NCI-H82 treated with DMSO at 0.1 percent for 48 hours (cell line): ENCODE results near the gene CD79B.

Experiments used
- DNase-seq: peaks from one replicate; lab custom pipeline; 2025; ENCODE audit not compliant: unreplicated experiment; lab: John Stamatoyannopoulos, UW

The CD79B gene

DNA sequence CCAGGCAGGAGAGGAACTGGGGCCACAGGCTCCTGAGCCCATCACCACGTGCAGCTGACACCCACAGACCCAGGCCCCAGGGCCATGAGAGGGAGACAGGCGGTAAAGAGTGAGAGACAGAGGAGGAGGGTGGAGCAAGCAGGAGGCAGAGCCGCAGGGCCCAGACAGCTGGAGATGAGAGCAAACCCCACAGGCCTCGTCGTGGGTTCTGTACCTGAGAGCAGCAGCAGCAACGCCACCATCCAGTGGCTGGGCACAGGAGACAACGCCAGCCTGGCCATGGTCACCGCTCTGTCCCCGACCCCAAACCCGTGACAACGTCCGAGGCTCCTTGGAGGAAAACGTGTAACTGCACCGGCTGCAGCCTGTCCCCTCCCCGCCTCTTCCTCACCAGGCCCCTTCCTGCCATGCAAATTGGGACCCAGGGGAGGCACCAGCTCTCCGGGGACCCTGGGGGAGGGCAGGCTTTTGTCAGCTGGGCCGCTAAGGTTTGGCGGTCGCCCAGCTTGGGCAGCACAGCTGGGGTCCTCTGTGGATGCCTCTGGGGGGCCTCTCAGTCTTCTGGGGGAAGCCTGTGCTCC, at the start of gene CD79B:
Gene CD79B, minus strand, starts transcription at position 351 of the 581 bp plus-strand sequence. Its CDS starts 70 bp downstream, at position 281.
- no peak for DNase-seq

DNA sequence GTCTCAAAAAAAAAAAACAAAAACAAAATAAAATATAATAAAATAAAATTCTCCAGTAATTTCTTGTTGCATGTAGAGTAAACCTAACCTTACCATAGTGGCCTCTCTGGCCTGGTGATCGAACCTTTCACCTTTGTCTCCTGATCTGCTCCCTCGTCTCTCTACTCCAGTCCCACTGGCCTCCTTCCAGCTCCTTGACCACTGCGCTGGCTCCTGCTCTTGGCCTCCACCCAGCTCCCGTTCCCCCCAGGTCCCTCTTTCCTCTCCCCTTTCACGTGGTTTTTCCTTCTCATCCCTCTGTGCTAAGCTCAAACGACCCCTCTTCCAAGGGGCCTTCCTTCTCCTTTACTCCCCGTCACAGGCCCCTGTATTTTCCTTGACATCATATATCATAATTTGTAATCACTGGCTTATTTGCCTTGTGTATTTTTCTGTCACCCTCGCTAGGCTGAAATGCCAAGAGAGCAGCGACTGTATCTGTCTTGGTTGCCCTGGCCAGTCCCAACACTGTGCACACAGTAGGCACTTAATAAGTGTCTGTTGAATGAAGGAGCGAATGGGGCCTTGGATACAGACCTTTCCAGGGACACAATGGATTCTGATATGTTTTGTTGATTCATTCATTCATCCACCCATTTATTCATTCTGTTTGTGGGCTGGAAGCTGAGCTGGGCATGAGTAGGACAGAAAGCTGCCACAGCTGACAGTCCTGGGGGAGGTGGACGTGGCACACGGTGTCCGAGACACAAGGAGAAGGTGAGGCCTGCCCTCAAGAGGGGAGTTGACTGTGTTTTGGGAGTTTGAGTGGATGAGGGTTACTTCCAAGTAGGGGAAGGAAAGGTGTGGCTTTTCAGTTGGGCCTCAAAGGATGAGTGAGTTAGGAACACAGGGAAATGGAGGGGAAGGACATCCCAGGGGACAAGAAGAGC, 46.4 kb upstream of the CD79B start:
- DNase-seq = no peak

DNA sequence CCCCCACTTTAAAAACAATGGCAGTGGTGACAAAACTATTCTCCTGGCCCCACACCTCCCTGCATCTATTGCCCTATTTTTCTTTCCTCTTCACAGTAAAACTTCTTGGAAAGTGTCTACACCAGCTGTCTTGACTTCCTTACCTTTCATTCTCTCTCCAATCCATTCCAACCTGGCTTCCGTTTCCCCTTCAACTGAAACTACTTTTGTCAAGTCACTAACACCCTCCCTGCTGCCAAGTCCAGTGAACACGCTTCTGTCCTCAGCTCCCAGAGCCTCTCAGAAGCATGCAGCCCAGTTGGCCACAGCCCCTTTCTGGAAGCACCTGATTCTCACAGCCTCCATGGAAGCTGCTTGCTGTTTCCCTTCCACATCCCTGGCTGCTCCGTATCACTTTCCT, 44.6 kb upstream of the CD79B start:
- no peak for DNase-seq

DNA sequence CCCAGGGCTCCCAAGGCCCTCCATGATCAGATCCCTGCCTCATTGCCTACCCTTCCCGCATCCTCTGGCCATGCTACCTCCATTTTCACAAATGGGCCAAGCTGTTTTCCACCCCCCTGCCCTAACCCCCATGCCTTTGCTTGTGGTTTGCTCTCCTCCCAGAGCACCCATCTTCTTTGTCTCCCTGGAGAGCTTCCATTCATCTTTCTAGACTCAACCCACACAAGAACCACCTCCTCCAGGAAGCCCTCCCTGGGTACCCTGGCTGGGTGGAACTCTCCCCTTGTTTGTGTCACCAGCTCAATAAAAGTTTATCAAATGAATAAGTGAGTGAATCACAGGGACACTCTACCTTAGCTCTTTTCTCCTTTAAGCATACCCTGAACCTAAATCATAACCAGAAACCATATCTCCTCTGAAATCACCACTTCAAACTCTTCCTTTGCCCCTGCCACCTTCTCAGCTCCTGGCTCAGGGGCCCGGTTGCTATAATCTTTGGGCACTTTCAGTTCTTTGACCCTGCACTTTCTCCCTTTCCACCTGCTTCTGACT, 43.5 kb upstream of the CD79B start:
- DNase-seq = no peak

DNA sequence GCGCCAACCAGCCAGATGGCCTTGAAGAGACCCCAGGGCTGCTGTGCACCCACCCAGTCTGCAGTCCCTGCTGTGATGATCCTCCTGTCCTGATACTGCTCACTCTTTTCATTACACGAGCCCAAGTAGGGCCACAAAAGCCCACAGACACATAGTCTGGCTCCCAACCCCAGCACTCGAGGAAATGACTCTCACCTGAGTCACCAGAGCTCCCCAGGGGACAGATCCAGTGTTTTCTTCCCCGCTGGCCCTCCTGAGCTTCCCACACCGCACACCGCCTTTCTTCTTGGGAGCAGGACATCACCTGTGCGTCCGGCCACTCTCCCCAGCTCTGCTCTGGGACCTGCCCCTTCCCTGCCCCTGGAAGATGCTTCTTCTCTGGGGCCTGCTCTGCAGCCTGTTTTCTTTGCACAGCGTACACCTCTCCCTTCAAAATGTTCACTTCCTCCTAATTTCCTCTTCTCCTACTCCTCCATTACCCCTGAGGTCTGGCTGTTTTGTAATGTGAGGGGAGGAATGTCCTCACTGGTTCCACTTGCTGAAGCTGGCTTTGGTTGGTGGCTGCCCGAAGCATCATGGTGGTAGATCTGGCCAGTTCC, 42.6 kb upstream of the CD79B start:
- no peak for DNase-seq

DNA sequence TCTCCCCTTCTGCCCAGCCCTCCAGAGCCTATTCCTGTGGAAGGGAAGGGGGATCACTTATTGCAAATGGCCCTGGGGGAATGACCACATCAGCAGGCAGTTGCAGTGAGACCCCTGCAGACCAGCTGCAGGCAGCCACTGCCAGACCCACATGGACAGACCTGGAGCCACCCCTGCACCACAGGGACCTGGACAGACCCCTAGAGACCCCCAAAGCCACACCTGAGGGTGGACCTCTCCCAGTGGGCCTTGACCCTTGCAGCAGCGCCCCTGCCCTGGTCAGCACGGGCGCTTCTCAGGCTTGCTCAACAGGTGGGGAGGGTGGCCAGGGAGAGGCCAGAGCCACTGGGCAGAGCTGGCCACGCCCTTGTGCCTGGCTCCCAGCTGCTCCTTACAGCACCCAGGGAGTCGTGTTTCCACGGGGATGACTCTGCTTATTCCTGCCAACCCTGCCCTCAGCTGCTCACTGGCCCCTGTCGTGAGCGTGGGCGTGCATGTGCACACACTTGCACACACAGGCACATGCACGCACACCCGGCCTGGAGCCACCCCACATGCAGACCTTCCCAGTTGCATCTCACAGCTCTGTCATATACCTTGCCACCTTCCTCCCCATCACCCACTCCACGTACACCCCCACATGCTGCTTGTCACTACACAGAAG, 41.9 kb upstream of the CD79B start:
- DNase-seq = no peak

DNA sequence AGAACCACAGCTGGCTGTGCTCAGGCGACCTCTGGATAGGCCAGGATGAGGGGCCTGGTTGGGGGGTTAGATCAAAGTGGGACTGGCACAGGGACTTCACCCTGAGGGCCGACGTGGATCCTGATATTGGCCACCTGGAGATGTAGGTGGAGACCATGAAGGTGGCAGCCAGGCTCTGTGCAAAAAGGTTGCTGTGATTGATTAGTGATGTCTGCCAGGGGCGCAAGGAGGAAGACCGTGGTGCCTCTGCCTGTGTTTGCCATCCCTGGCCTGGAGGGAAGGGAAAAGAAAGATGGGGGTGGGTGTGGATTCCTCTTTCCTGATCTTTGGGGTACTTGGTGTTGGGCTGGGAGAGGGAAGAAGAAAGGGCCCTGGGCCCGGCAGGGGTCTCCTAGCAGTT, 41.1 kb upstream of the CD79B start:
- DNase-seq = no peak

DNA sequence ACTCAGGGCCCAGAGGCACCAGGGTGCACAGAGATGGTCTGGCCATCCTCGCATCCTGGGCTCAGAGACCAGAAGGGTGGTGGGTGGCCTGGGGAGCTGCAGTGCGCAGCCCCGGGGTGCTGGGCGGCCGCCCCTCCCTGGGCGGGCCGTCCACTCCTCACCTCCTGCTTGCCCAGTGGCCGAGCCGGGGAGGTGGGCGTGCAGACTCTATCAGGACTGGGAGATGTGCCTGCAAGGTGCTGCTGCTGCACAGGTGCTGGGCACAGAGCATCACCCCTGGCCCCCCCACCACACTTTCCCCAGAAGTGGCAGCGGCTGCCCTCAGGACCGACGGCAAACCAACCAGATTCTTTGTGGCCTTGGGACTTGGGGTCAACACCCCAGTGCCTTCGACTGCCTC, 40.7 kb upstream of the CD79B start, which contains the start of gene SCN4A:
Gene SCN4A, minus strand, starts transcription at position 123 of the 400 bp plus-strand sequence. Its CDS starts 77 bp downstream, at position 46.
- DNase-seq = no peak

DNA sequence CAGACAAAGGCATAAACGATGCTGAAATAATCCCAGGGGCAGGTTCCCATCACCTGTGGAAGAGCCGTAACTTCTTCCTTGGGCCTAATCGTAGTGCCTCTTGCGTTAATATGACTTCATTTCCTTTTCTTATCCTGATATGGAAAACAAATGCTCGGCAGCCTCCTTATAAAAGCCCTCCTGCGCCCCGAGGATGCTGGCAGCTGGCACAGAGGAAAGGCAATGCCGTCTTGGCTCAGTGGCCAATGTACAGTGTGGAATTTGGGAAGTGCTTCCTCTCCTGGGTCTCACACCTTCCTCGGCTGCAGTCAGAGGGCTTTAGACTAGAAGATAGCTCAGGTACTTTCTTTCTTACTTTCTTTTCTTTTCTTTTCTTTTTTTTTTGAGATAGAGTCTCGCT, 37.1 kb upstream of the CD79B start:
- no peak for DNase-seq

DNA sequence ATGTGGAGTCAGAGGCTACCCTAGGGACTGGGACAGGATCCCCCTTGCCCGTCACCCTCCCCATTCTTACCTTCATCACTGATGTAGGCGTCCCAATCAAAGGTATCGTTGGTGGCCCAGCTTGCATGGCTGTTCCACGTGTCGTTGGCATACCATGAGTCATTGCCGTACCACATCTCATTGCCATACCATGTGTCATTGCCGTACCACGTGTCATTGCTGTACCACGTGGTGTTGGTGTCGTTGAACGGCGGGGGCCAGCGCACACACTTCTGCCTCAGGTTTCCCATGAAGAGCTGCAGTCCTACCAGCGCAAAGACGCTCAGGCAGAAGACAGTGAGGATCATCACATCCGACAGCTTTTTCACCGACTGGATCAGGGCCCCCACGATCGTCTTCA, 35.8 kb upstream of the CD79B start:
- no peak for DNase-seq

DNA sequence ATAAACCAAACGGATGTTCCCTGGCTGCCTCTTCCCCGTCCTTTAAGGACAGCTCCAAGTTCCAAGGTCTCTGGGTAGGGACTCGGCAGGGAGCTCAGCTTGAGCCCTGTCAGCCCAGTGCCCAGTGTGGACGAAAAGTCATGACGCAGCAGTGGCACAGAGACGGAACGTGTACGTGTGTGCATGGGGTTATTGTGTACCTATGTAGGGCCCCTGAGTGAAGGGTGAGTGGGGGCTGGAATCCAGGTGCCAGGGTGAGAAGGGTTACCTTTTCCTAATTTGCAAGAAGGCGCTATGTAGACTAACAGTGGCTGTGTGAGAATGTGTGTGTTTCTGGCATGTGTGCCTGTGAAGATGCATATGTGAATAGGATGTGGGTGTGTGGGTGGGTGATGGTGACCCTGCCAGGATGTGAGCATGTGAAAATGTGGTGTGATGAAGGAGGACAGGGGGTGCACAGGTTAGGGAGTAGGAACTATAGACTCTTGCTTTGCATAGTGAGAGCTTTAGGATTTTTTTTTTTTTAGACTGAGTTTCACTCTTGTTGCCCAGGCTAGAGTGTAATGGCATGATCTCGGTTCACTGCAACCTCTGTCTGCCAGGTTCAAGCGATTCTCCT, 34.6 kb upstream of the CD79B start:
- DNase-seq = no peak

DNA sequence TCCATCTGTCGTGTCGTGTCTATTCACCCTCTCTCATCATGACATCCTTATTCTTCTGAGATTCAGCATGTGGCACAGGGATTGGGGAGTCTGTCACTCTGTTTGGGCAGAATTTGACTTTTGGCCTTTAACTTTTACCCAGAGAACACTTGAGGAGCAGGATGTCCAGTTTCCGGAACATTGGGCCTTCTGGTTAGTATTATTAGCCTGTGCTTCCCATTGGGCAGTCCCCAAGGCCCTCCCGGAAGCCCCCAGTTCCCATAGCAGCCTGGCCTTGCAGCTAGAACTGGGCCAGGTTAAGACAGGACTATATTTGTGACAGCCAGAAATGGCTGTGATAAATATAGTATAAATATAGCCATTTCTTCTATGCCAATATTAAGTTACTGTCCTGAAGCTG, 31.0 kb upstream of the CD79B start:
- DNase-seq = no peak

DNA sequence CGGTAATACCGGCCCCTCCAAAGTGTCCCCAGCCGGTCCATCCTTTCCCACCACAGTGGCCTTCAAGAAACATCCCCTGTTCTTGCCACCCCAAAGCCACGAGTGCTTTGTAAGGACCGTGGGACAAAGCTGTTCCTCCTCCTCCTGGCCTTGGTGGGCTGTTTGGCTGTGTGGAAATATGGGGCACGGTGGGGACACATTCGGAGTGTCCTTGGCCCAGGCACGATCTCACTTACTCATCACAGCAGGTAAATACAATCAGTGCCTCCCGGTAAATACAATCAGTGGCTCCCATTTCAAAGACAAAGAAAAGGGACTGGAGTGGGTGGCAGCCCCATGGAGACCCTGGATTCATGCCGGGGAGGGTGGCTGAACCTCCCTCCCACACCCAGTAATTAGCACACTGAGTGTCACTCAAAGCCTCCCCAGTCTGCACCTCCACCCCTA, 30.2 kb upstream of the CD79B start:
- no peak for DNase-seq

DNA sequence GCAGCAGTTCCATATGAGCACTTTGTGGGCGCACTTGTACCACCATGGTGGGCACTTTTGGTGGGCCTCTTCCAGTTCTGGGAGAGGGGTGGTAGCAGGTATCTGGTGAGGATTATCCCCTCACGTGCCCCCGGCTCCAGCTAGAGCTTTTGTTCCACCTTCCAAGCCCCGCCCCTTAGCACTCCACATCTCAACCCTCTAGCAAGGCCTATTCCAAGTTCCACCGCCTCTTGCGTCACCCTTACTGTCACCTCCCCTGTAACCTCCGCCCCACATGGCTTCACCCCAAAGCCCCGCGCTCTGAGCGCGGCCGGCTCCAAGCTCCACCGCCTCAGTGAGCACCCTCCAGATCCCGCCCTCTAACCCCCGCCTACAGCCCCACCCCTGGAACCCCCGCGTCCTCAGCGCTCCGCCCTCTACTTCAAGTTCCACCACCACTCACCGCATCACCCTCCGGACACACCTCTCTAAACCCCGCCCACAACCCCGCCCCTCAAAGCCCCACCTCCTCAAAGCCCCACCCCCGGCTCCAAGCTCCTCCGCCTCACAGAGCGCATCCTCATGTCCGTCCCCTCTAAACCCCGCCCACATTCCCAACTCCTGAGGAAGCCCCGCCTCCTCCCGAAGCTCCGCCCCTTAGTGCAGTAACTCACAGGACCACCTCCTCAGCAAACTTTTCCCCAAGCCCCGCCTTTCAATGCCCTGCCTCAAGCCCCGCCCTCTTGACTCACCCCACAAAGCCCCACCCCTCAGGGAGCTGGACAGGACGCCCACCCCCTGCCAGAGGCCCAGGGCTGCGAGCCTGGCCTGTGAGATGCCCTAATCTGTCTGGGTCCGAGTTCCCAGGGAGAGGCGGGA, 29.5 kb upstream of the CD79B start:
- DNase-seq = no peak

DNA sequence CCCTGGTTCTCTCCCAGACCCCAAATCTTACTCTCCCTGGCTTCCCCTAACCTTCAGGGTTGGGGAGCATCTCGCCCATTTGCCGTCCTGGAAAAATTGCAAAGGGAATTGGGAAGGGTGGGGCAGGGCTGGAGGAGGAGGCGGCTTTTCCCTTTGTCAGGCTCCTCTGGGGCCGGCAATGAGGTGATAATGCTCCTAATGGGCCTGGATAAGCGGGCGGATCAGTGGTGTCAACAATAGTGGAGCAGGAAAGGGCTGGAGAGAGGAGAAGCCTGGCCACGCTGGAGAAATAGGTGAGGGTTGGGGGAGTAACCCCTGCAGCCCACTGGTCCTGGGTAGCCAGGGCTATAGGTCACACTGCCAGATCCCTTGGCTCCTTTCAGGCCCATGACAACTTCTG, 28.3 kb upstream of the CD79B start:
- no peak for DNase-seq

DNA sequence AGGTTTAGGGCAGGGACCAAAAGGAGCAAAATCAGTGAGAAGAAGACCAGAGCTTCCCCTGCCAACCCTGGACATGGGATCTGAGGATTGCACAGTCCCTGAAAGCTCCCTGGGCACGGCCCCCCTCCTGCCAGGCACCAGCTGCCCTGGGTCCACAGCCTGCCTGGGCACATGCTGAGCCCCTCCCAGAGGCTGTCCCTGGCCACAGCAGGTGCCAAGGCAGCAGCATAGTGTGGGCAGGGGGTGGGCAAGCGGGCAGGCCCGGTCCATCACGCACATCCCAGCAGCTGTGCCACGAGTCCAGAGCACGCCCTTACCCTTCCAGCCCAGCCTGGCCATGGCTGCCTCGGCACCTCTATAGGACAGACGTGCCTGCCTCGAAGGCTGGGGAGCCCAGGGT, 27.9 kb upstream of the CD79B start:
- no peak for DNase-seq

DNA sequence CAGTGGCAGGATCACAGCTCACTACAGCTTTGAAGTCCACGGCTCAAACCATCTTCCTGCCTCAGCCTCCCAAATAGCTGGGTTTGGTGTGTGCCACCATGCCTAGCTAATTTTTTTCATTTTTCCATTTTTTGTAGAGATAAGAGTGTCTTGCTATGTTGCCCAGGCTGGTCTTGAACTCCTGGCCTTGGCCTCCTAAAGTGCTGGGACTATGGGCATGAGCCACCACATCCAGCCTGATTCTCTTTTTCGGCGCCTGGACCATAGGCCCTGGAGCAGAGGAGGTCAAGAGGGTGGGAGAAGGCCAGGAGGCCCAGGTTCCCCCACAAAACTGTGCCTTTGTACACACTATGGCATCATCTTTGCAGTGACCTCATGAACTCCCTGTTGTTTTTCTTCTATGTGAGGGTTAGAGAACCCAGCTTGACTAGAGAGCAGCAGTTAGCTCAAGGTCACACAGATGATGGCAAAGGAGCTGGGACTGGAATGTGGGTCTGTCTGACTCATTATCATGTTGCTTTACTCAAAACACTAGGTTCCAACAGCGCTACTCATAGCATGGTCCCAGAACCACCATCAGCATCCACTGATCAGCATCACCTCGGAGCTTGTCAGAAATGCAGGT, 24.3 kb upstream of the CD79B start:
- no peak for DNase-seq

DNA sequence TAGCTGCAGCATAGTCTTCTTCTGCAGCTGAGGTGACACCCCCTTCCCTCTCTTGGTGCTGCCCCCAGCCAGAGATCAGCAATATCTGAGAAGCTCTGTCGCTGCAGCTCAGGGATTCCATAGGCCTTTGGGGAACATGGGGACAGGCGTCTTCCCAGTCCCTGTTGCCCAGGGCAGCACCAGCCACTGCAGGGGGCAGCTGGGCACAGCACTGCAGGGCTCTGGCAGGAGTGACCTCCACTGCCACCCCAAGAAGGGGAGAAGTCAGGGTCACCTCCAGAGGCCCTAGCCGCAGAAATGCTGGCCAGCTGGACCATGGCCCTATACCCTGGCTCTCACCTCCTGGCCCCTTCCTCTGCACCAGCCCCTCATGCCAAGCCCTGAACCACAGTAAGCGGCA, 23.7 kb upstream of the CD79B start:
- no peak for DNase-seq

DNA sequence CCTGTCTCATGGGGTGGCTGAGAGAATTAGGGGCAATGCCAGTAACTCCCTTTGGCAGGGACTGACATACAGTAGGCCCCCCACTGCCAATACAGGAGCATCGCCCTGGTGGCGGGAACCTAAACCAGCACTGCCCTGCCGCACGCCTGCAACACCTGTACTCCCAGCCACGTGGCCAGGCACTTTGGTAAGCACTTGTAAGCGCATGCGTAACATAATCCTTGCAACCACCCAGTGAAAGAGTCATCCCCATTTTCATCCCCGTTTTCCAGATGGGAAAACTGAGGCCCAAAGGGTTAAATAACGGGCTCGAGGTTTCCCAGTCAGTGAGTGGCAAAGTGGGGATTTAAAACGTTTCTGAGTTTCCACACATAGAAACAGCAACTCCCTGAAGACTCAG, 23.1 kb upstream of the CD79B start:
- DNase-seq = no peak
